ENCODE measurements around the gene RNF32.
A peak's percentile ranks its signal among the peaks of the same experiment; 100 is the strongest.
"Not testable (repeated sequence)": the region's sequence is repeated elsewhere in the genome, so short reads cannot be mapped to it uniquely, and the experiment has no call there.

The RNF32 gene

DNA sequence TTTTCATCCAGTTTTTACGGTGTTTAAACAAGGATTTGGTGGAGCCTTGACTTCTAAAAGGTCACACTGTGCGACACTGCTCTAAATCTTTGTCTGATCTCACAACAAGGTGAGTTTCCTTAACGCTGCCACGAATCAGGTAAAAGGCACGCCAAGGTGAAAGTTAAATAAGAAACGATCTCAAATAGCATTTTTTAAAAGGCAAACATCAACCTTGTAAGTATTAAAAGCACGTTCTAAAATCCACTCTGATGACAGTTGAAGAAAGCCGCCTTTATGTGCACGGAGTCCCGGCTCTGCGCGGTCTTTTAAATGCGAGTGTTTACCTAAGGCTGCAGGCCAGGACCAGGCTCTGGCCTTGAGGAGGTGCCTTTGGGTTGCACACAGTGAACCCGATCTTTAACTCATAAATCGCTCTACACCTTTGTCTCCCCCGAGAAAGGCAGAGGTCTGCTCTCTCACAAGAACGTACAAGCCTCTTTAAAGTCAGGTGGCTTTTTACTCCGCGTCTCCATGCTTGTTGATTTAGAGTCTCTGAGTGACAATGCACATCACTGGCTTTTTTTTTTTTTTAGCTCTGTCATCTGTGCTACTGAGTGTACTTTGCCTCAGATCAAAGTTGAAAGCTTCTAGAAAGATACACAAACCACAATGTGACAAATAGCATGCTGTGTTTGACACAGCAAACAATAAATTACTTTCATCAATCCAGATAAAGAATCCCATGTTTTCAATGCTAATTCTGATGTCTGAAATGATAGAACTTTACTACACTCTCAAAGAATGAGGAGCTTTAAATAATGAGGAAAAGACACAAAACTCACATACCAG, 25.9 kb upstream of the RNF32 start:
- no peak for DNase-seq

DNA sequence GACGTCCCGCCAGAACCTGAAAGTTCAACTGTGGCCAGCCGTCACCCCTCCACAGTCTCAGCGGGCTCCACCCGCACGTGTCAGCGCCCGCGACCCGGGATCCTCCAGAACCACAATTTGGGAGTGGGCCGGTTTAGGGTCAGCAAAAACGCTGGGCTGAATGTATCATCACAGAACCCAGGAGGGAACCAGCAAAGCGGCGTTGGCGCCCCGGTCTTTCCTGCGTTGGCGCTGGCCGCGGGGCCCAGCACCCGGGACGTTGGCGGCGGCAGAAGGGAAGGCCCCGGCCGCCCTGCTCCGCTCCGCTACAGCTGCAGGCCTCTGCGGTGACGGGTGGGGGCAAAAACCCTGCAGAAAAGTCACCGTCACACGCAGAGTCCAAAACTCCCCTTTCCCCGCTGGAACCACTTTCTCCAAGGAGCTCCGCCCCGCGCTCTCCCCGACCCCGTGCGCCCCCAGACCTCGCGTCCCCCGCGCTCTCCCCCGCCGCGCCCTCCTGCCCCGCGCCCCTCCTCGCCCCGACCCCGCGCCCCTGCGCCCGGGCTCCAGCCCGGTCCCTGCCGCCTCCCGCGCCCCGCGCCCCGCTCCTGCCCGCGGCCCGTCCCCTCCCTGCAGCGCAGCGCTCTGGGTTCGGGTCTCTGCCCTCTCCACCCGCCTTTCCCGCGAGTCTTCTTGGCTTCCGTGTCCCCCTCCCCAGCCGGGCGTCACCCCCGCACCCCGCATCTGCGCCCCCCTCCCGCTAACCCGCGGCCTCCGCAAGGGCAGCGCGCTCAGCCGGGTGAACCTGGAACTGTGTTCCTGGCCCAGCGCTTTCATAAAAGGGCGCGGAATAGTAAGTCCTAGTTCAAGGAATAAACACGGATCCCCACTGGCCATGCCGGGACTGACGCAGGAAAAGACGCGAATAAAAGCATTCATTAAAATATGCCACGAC, 24.0 kb upstream of the RNF32 start:
- no peak for DNase-seq

DNA sequence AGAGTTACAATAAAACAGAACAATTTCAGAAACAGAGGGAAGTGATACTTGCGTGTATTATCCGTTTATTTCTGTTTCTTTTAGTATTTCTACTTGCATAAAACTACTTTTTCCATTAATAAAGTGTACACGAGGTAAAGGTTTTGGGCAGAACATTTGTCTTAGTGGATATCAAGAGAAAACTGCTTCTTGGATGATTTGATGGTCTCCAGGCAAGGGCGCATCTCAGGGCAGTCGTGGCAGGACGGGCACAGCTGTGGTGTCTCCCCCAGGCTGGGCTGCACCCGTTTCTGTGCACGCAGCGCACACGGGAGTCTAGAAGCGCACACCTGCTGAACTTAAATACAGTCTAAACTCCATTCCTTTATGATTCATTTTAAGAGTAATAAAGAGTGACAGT, 23.4 kb upstream of the RNF32 start:
- DNase-seq, result no peak

DNA sequence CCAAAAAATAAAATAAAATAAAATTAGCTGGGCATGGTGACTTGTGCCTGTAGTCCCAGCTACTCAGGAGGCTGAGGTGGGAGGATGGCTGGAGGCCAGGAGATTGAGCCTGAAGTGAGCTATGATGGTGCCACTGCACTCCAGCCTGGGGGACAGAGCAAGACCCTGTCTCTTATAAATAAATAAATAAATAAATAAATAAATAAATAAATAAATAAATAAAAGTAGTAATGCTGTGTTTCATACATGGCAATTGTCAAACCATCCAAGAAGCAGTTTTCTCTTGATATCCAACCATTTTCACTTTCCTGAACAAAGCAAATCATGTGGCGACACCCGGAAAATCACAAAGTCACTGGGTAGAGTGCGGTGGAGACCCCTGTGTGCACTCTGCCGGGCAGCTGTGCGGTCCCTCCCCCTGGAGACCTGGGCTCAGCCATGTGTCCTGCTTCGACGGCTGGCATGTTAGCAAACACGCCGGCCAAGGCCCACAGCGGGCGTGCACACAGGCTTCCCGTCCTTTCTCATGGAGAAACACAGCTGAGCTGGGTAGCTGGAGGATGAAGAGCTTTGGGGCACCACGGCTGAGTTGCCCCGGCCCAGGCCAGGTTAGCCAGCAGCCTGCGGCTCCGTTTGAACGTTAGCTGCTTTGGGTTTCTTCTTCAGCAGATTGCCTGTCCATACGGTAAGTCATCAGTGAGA, 22.3 kb upstream of the RNF32 start:
- DNase-seq, result no peak

DNA sequence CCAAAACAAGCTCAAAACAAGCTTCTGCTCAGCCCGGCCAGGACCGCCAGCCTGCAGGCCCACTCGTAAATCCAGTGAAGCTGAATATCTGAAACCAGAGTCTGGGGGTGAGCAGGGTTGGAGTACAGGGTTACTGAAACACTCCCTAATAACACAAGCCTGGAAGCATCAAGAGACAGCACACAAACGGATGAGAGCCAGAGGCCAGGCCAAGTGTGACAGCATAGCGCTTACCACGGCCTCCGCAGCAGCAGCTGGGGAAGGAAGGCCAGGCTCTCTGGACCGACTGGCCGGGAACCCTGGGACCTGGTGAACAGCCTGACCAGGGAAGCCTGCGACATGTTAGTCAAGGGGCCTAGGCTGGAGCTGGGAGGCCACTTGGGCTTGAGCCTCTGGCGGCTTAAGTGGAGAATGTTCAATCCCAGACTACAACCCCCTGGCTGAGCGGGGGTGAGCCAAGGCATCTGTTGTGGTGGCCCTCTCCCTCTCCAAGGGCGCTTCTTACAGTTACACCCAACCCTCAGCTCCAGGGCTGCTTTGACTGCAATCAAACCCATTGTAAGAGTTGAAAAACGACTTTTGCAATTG, 21.7 kb upstream of the RNF32 start:
- DNase-seq, result no peak

DNA sequence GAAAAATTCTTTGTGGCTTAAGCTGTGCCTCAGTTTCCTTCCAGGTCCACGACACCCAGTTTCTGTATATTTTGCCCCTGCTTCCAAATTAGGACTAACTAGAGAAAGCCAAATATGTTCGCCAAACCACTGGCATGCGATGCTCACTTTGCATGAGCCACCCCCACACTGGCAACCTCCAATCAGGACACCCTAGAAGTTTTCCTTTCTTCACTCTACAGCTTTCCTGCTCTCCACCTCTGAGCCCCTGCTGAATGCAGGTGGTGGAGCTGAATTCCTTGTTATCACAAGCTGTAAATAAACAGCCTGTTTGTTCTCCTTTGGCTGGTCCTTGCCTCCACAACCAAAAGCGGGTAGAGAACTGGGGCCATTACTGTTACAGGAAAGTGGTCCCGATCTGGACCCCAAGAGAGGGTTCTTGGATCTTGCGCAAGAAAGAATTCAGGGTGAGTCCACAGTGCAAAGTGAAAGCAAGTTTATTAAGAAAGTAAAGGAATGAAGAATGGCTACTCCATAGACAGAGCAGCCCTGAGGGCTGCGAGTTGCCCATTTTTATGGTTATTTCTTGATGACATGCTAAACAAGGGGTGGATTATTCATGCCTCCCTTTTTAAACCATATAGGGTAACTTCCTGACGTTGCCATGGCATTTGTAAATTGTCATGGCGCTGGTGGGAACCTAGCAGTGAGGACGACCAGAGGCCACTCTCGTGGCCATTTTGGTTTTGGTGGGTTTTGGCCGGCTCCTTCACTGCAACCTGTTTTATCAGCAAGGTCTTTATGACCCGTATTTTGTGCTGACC, 20.9 kb upstream of the RNF32 start:
- not testable (repeated sequence) for DNase-seq

DNA sequence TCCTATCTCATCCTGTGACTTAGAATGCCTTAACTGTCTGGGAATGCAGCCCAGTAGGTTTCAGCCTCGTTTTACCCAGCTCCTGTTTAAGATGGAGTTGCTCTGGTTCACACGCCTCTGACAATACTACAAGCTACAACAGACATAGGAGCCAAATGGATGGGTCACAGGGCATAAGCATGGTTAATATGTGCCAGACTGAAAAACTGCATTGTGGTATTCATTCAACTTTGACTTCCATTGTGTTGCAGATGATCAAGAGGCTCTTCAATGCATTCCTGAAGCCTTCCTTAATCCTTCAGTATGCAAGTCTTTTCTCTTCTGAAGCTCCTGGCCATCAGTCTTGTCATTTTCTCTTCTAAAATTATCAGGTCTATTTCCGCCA, 20.3 kb upstream of the RNF32 start:
- DNase-seq, result no peak

DNA sequence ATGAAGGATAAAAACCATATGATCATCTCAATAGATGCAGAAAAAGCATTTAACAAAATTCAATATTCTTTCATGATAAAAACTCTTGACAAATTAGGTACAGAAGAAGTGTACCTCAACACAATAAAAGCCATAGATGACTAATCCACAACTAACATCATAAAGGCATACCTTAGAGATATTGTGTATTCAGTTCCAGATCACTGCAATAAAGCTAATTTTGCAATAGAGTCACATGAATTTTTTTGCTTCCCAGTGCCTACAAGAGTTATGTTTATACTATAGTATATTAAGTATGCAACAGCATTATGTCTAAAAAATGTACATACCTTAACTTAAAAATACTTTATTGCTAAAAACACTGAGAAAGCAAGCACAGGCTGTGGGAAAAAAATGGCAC, 18.9 kb upstream of the RNF32 start:
- no peak for DNase-seq

DNA sequence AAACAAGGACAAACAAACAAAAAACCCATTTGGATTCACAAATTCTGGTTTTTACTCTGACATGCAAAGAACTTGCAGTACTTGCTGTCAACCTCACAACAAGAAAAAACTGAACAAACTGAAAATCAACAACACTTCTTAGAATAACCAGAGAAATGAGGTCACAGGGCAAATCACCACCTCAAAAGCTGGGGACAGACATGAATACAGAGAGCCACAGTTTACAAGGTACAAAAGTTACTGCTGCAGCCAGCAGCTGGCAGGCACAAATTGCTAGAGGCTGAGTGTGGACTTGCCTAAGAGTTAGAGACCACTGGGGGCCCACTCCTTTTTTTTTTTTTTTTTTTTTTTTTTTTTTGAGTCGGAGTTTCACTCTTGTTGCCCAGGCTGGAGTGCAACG, 15.0 kb upstream of the RNF32 start:
- DNase-seq, result no peak

DNA sequence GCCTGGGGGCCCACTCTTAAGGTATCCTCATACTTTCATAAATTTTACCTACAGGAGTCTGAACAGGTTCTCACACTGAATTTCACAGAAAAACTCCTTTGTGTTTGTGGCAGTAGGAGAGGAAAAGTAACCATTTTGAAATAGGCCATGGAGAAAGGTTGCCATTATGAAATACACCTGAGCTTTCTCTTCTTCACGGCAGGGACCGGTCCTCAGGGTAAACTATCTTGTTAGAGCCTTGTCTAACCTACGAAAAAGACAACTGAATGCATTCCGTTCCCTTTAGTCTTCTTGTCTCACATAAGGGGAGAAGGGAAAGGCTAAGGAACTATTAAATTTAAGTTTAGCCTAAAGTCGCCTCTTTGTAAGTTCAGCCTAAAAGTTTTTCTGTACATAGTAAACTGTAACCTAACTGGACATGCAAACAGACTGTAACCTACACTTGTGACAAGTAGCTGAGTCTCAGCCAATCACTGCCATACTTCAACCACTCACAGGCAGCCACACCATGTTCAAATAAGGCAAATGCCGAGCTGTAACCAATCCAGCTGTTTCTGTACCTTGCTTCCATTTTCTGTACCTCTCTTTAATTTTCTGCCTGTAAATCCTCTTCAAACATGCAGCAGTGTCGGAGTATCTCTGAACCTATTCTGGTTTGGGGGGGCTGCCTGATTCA, 14.2 kb upstream of the RNF32 start:
- no peak for DNase-seq

DNA sequence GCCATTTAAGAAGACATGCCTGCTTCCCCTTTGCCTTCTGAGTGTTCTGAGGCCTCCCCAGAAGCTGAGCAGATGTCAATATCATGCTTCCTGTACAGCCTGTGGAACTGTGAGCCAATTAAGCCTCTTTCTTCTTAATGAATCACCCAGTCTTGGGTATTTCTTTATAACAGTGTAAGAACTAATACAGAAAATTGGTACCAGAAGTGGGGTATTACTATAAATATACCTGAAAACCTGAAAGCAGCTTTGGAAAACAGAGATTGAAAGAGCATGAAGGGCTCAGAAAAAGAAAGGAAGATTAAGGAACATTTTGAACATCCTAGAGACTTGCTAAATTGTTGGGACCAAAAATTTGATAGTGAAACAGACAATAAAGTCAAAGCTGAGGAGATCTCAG, 12.0 kb upstream of the RNF32 start:
- DNase-seq, result no peak

DNA sequence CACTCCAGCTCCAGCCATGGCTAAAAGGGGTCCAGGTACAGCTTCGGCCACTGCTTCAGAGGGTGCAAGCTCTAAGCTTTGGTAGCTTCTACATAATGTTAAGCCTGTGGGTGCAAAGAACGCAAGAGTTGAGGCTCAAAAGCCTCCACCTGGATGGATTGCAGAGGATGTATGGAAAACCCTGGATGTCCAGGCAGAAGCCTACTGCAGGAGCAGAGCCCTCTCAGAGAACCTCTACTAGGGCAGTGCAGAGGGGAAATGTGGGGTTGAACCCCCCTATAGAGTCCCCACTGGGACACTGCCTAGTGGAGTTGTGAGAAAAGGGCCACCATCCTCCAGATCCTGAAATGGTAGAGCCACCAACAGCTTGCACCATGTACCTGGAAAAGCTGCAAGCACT, 10.7 kb upstream of the RNF32 start:
- no peak for DNase-seq

DNA sequence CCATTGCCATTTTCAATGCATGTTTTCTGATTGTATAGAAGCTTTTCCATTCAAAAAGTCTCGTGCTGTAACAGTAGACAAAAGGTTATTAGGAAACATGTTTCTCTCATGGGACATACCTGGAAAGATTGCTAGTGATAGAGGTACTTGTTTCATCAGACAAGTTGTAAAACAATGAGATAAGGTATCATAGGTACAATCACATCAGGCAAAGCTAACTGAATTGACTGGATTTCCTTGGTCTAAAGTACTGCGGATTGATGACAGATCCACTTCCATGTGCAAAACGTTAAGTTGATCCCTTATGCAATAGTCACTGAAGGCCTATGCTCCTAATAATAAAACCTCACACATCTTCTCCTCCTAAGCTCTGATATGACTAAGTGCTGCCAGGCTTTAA, 6.5 kb upstream of the RNF32 start:
- no peak for DNase-seq

DNA sequence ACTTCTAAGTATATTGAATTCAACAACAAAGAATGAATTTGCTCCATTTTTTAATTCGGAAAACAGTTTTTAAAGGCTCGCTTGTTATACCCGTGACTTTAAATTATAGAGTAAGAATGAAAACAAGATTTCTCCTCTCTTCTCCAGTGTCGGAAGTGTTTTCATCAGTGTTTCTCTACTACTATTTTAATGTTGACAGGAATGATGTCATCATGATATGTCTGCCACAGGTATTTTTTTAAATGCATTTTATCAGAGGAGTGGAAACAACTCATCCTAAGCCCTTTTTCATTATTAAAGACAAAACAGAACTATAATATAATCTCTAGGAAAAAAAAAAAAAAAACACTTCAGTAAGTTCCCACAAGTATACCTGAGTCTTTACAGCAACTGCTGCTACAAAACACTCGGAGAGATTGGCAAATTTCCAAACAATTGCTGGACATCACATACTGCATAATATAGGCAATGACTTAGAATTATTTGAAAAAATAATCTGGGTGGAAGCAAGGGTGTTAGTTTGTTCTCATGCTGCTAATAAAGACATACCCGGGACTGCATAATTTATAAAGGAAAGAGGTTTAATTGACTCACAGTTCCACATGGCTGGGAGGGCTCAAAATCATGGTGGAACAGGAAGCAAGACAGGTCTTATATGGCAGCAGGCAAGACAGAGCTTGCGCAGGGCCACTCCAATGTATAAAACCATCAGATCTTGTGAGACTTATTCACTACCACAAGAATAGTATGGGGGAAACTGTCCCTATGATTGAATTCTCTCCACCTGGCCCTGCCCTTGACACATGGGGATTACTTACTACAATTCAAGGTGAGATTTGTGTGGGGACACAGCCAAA, 4.8 kb upstream of the RNF32 start:
- no peak for DNase-seq

DNA sequence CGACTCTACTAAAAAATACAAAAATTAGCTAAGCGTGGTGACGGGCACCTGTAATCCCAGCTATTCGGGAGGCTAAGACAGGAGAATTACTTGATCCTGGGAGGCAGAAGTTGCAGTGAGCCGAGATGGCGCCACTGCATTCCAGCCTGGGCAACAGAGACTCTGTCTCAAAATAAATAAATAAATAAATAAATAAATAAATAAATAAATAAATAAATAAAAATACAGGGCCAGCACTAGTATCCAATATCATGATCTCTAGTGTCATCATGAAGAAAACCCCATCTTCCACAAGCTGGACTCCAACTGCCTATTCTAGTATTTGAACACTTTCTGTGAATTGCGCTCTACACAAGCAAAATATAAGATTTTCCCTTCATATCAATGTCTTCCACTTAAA, 3.5 kb upstream of the RNF32 start:
- not testable (repeated sequence) for DNase-seq

DNA sequence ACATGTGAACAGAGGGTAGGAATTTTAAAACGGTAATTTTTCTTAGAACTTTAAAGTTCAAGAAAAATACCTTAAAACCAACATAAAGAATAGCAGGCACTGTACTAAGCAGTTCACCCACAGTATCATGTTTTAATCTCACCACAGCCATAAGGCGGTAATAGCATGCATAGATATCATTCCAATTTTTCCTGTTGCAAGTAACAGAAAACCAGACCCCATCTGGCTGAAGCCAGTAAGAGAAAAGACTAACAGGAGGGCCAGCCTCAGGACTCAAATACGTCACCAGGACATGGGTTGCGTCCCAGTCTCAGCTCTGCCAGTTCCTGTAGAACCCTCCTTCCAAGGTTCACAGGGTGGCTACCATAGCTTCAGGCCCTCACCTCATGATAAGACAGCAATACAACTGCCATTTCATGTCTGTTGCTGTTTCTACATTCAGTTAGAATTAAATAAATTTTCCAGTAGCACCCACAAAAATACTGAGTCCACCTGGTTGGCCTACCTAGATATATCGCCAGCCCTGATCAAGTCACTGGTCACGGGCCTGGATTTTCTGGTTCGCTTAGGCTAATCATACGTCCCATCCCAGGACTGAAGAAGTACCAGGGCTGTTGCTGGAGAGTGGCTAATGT, 2.0 kb upstream of the RNF32 start:
- DNase-seq, result no peak

DNA sequence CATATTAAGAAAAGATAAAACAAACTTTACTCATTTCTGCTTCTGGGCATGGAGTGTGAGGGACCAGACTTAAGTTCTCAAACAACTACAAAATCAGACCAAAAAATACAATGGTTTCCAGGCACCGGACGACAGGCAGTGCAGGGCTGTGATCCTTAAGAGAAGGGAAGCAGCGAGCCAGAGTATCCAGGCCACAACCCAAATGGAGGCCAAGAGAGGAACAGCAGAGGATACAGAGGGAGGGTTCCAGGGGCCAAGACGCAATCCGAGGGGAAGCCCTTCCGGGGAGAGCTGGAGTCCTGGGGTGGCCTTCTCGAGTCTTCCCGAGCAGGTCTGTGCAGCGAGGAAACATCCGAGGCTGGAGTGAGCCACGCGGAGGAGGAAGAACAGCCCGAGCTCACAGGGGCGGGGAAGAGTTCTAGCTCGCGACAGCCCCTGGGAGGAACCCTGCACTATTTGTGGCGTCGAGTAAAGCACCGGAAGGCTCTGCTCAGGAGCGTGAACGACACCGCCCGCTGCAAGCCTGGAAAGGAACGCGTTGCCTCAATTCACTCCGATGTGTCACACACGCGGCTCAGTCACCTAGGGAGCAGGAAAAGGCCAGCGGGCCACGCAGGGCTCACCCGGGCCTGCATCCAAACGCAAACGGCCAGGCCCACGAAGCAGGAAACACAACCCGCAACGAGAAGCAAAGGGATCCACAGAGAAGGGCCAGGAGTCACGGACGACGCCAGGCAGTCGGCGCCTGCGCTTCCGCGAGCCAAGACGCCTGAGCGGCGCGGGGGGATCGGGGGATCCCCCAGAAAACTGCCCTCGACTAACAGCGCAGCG, 933 bp upstream of the RNF32 start:
- DNase-seq, result peak; percentile 37

DNA sequence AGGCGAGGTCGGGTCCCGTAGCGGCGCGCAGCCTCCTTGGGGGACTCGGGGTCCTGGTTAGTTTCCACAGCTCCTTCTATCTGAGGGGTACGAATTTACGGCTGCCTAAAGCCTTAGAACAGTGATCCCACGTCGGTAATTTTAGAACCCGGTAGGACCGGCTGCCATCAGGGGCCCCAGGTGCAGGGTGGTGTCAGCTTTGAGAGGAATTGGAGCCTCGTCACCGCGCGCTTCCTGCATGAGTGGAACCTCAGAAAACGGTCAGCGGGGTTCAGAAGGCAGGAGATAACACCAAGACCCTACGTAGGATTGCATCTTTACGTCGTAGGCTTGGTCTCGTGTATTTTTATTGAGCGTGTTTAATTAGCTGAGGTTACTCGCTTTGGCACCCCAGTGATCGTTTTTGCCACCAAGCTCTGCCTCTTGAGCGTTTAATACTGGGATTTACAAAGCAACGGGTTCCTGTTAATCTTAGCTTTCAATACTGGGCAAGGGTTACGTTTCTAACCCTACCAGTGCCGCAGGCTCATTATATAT, 443 bp downstream of the RNF32 start:
- DNase-seq, result no peak

Data from femur (tissue), 1 donor.